Liver (tissue), 3 donors: ENCODE measurements around the gene GOLGA6L7.

Experiments used
- HNF4A ChIP-seq, 2 donors: conservative IDR thresholded peaks; 2 replicates each; pipeline ENCODE4 v1.6.1; 2016; ENCODE audit warnings: antibody characterized with exemption in 2 of 2, mild to moderate bottlenecking in 2 of 2
- RXRA ChIP-seq, 2 donors: IDR thresholded peaks; 2 replicates each; pipeline ENCODE4 v1.6.1; 2017 to 2018; ENCODE audit warnings: antibody characterized with exemption in 2 of 2, mild to moderate bottlenecking in 1 of 2
- TAF1 ChIP-seq: conservative IDR thresholded peaks from 2 replicates; pipeline ENCODE4 v1.6.1; 2016; ENCODE audit warnings: antibody characterized with exemption, mild to moderate bottlenecking
- YY1 ChIP-seq: IDR thresholded peaks from 2 replicates; pipeline ENCODE4 v1.6.1; 2016; ENCODE audit warnings: antibody characterized with exemption, mild to moderate bottlenecking
- TF ChIP-seq, protein P1 (sequence below): fragments of 150-350 bp; IDR thresholded peaks from 2 replicates; pipeline ENCODE4 v1.5.1; 2017; ENCODE audit warnings: improper control_type of control experiment, low read depth, low read length; ENCODE audit not compliant: missing input control
- TF ChIP-seq, protein P2 (sequence below): IDR thresholded peaks from 2 replicates; pipeline ENCODE4 v1.6.1; 2016; ENCODE audit warnings: antibody characterized with exemption, mild to moderate bottlenecking
- donor health status: healthy.
- donor health status: healthy.

DNA sequence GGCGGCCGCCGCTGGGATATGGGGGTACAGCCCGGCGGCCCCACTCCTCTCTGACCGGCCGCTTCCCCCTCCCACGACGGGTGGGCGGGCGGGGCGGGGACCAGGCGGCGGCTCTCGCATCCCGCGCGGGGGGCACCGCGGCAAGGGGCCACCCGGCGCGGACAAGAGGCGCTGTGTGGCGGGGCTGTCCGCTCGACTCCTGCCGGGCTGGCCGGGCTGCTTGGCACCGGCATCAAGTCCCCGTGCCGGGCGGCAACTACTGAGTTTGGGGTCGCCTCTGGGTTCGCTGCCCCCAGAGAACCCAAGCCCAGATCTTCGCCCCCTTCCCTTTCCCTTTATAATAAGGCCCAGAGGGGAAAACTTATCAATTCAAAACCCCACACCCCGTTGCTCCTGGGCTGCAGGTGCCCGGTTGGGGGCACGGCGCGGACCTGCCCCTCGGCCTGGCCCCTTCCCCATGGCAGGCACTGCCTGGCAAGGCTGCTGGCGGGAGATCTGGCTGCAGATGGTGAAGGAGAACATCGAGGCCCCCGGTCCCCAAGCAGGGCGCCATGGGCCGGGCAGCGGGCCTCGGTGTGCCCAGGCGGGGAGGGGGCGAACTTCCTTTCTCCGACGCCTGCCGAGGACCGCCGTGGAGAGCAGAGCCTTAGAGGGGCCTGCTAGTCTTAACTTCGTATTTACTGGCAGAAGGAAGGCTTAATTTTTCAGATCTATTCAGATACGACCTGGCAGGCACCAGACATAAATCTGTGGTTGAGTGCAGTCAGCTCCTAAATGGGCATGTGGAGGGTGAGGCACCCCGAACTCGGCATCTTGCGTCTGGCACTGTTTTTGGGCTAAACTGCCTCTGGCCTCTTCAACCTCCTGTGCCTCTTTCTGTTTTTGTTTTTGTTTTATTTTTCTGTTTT, 38.2 kb upstream of the GOLGA6L7 start:
- TF ChIP-seq, protein P1, sequence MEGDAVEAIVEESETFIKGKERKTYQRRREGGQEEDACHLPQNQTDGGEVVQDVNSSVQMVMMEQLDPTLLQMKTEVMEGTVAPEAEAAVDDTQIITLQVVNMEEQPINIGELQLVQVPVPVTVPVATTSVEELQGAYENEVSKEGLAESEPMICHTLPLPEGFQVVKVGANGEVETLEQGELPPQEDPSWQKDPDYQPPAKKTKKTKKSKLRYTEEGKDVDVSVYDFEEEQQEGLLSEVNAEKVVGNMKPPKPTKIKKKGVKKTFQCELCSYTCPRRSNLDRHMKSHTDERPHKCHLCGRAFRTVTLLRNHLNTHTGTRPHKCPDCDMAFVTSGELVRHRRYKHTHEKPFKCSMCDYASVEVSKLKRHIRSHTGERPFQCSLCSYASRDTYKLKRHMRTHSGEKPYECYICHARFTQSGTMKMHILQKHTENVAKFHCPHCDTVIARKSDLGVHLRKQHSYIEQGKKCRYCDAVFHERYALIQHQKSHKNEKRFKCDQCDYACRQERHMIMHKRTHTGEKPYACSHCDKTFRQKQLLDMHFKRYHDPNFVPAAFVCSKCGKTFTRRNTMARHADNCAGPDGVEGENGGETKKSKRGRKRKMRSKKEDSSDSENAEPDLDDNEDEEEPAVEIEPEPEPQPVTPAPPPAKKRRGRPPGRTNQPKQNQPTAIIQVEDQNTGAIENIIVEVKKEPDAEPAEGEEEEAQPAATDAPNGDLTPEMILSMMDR = no peak
- TF ChIP-seq, protein P2, sequence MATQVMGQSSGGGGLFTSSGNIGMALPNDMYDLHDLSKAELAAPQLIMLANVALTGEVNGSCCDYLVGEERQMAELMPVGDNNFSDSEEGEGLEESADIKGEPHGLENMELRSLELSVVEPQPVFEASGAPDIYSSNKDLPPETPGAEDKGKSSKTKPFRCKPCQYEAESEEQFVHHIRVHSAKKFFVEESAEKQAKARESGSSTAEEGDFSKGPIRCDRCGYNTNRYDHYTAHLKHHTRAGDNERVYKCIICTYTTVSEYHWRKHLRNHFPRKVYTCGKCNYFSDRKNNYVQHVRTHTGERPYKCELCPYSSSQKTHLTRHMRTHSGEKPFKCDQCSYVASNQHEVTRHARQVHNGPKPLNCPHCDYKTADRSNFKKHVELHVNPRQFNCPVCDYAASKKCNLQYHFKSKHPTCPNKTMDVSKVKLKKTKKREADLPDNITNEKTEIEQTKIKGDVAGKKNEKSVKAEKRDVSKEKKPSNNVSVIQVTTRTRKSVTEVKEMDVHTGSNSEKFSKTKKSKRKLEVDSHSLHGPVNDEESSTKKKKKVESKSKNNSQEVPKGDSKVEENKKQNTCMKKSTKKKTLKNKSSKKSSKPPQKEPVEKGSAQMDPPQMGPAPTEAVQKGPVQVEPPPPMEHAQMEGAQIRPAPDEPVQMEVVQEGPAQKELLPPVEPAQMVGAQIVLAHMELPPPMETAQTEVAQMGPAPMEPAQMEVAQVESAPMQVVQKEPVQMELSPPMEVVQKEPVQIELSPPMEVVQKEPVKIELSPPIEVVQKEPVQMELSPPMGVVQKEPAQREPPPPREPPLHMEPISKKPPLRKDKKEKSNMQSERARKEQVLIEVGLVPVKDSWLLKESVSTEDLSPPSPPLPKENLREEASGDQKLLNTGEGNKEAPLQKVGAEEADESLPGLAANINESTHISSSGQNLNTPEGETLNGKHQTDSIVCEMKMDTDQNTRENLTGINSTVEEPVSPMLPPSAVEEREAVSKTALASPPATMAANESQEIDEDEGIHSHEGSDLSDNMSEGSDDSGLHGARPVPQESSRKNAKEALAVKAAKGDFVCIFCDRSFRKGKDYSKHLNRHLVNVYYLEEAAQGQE = no peak
- no peak for TF ChIP-seq TAF1
- no peak for TF ChIP-seq HNF4A (conservative IDR thresholded peaks at IDR 0.05)
- no peak for TF ChIP-seq RXRA (IDR thresholded peaks at IDR 0.05)
- no peak for TF ChIP-seq YY1
